ENCODE data around the gene TAPBP.
A peak's percentile ranks its signal among the peaks of the same experiment; 100 is the strongest.
"Not testable (repeated sequence)": the region's sequence is repeated elsewhere in the genome, so short reads cannot be mapped to it uniquely, and the experiment has no call there.

The TAPBP gene

GRCh38 chr6:33275795-33276580 is 37.9 kb downstream of the TAPBP start:
- DNase-seq: not testable (repeated sequence)

- no peak for DNase-seq
Observed at GRCh38 chr6:33273924-33274902, 39.7 kb downstream of the TAPBP start.

GRCh38 chr6:33273129-33273923 is 40.6 kb downstream of the TAPBP start:
- DNase-seq: no peak

GRCh38 chr6:33272275-33273128 is 41.4 kb downstream of the TAPBP start:
- DNase-seq: no peak

DNA sequence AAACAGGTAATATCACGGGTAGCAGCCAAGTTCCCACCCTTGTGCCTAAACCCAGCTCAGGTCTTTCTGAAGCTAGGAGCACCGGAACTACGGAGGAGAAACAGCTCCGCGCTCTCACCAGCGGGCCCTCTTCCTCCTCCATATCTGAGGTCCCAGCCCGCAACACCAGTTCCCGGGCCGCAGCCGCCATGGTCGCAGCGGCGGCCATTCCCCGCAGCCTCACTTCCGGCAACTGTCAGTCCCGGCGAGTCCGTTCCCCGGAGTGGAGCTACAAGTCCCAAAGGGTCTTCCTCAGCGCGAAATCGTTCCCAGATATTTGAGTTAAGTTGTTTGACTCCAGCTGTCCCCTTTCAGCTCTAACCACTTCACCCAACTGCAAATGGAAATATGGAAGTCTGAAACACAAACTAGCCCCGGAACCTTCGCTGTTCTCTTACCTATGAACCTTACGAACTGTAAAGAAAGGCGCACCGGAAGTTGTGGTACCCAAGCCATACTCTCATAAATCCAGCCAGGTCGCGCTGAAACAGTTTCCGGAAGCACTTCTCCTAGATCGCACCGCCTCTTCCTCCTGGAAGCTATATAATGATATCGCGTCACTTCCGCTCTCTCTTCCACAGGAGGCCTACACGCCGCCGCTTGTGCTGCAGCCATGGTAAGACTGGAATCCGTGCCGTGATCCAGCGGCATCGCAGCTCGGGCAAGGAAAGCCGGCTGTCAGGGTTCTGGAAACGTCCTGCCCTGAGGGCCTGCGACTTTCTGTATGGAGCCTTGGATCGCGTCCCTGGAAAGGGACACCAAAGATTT is 42.2 kb downstream of the TAPBP start, which contains the start of the genes RPS18 and VPS52:
Gene RPS18 (plus strand): TSS at position 608 of the 807 bp plus-strand sequence. CDS start 45 bp downstream, at position 653.
Gene VPS52 (minus strand): TSS at position 409 of the 807 bp plus-strand sequence. CDS start 201 bp downstream, at position 208.
- DNase-seq: peak; percentile 89

DNA sequence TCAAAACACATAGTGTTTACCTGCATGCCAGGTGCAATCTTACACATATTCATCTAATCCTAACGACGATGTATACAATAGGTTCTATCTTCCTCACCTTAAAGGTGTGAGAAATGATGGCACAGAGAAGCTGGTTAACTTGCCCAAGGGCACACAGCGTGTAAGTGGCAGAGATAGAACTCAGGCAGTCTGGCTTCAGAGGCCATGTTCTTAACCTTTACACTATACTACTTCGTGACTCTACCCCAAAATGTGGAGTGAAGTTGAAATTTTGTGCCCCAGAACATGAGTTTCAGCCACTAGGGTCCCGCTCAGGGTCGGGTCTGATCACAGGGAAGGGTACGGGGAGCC is 42.8 kb downstream of the TAPBP start:
- no peak for DNase-seq

DNA sequence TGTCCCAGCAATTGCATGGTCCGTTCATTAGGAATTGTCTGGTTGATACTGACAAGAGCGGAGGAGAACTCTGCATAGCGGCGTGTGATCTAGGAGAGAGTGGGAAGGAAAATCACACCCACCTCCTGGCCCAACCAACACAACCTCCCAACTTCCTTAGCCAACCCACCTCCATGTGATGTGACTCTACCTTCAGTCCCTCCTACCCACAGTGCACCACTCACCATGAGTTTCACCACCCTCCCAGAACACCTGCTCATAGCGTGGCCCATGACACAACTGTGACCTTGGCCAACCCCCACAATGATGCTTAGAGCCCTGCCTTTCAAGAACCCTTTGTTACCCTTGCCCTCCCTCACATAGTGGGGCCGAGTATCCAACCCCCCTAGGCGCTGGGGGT is 49.9 kb downstream of the TAPBP start:
- DNase-seq: no peak

GRCh38 chr6:33262490-33262889 is 51.4 kb downstream of the TAPBP start:
- not testable (repeated sequence) for DNase-seq

DNA sequence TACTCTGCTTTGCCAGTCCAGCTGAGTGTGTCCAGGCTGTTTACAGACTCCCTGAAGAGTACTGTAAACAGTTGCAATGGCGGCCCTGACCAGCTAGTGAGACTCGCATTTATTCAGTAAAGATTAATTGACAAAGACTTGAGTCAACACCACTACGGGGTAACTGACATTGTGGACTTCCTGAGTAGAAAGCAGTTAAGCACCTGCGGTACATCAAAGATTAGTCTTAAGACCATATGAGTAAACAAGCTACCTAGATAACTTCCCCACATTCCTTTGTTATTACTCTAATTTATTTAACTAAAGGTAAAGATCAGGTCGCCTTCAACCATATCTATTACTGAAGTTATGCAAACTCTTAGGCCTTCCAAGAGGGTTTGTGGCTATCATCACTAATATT is 54.8 kb downstream of the TAPBP start:
- DNase-seq: no peak

DNA sequence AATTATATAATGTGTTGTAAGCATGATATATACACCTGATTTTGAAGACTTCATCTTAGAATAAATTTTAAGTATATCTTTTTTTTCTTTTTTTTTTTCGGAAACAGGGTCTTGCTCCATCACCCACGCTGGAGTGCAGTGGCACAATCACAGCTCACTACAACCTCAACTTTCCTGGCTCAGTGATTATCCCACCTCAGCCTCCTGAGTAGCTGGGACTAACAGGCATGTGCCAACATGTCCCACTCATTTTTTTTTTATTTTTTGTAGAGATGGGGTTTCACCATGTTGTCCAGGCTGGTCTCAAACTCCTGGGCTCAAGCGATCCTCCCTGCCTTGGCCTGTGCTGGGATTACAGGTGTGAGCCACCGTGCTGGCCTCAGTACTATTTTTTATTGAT is 59.3 kb downstream of the TAPBP start:
- no peak for DNase-seq

GRCh38 chr6:33252759-33253158 is 61.1 kb downstream of the TAPBP start:
- DNase-seq: no peak

DNA sequence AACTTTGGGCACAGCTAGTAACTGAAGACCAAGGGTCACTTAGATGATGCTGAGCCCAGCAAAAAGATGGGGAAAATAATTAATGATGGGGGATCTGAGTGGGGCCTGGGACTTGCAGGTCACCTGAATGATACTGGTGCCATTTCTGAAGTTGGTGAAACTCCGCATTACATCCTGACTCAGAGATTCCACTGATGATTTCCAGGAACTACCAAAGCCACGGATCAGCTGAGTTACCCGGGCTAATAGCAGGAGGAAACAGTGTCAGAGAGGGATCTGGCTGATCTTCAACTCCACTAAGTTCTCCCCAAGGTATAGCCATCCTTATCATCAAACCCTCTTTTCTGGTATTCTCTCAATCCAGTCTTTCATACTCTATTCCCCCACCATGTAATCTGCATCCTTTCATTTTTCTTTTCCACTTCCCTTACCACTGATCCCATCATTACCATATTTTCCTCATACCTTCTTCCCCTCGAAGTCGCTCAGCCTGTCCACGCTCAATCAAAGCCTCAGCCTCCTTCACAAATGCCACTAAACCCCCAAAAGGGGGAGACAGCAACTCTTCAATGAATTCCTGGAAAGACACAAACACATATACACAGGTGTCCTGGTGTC is 62.4 kb downstream of the TAPBP start:
- DNase-seq: no peak

DNA sequence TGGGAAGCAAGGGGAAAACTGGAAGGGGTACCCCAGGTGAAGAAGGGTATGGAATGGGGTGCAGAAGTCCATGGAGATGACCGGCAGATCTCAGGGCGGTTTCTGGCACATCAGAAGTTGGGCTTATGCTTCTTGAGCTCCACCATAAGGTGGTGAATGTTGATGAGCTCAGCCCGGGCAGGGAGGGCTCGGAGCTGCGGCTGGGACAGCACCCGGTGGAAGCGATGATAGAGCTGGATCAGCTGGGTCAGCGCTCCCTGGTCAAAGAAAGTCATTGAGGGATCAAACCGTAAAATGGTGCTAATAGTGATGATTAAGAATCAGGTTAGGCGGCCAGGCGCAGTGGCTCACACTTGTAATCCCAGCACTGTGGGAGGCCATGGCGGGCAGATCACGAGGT is 63.1 kb downstream of the TAPBP start:
- no peak for DNase-seq

DNA sequence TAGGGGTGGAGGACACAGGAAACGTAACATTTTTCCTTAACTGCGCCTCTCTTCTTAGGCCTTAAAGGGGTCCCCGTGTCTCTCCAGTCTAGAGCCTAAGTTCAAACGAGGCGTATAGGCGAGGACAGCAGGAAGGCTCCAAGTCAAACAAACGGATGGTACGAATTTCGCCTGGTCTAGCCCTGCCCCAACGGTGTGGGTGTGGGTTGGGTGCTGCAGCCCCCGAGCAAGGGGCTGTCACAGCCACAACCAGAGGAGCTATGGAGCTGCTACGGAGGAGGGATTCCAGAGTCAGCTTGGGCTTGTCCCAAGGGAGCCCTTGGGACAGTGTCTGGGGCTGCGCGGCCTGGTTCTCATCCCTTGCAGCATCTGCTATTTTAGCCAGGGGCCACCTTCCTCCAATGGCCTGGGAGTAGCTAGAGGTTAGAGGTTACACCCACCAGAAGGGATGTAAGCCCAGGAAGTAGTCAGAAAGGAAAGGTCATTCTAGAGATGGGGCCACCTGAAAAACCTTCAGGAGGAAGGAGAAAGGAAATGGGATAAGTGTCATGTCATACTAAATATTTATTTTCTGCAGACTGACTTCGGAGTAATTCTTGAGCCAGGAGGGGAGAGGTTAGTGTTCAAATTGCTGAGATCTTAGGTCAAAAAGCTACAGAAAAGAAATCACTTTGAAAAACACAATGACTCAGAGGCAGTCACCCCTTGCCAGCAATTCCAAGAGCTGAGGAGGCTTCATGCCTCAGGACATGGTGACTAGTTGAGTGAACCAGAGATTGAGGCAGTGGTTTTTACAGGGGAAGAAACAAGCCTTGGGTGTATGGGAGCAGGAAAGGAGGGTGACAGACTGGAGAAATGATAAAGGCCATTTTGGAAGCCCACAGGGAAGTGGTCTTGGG is 63.9 kb downstream of the TAPBP start:
- no peak for DNase-seq
